22Rv1 (cell line): Measurements from ENCODE around the gene ARMC5.

Source experiments
- H3K27ac ChIP-seq: fragments of 450-650 bp; 2 replicates; pipeline ENCODE4 v1.5.1; 2017
- ZFX ChIP-seq: fragments of 450-650 bp; IDR thresholded peaks from 2 replicates; pipeline ENCODE4 v1.6.1; 2017; ENCODE audit warnings: antibody characterized with exemption, borderline replicate concordance
- TF ChIP-seq, protein P1 (sequence below): fragments of 450-650 bp; IDR thresholded peaks from 2 replicates; pipeline ENCODE4 v1.5.1; 2017; ENCODE audit warnings: mild to moderate bottlenecking

Gene ARMC5

DNA sequence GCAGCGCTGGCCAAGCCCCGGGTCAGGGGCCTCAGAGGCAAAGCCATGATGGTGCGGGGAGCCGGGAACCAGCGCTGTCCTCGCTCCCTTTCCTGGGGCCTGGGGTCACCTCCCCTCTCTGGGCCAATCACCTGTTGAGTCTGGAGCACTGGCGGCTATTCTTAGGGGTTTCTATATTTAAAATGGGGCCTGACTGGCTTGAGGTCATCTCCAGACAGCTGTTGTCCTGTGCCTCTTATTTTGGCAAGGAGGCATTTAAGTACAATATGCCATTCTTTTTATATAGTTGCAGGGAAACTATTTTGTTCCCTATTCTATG is 31.1 kb upstream of the ARMC5 start, which contains the start of gene COX6A2:
TSS of gene COX6A2 (minus strand) at position 82 of the 319 bp plus-strand sequence. CDS start at position 47, 35 bp downstream.
- TF ChIP-seq, protein P1, sequence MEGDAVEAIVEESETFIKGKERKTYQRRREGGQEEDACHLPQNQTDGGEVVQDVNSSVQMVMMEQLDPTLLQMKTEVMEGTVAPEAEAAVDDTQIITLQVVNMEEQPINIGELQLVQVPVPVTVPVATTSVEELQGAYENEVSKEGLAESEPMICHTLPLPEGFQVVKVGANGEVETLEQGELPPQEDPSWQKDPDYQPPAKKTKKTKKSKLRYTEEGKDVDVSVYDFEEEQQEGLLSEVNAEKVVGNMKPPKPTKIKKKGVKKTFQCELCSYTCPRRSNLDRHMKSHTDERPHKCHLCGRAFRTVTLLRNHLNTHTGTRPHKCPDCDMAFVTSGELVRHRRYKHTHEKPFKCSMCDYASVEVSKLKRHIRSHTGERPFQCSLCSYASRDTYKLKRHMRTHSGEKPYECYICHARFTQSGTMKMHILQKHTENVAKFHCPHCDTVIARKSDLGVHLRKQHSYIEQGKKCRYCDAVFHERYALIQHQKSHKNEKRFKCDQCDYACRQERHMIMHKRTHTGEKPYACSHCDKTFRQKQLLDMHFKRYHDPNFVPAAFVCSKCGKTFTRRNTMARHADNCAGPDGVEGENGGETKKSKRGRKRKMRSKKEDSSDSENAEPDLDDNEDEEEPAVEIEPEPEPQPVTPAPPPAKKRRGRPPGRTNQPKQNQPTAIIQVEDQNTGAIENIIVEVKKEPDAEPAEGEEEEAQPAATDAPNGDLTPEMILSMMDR, result no peak
- TF ChIP-seq ZFX, result no peak
- no peak within 1 kb of the TSS for H3K27ac ChIP-seq

DNA sequence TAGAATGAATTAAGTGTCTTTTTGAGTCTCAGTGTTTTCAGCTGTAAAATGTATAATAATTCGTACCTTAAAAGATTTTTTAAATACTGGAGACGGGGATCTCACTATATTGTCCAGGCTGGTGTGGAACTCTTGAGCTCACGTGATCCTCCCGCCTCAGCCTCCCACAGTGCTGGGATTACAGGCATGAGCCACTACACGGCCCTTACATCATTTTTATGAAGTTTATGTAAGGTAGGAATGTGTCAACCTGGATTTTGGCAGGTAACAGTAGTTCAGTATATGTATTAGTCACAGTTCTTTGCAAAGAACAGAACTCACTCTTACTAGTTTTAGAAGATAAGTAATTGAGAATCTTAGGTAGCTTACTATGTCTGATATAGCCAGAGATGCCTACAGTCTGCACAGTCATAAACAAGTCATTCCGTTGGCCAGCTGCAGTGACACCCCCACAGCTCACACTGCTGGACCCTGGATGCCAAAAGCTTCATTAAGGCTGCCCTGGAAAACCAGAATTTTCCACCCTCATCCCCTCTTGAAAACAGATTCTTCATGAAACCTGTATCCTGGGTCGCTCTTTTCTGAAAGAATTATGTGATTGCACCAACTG is 30.6 kb upstream of the ARMC5 start:
- H3K27ac ChIP-seq, result no peak overlapping the region
- no peak for TF ChIP-seq ZFX
- TF ChIP-seq, protein P1, result no peak

GRCh38 chr16:31429314-31429713 is 30.0 kb upstream of the ARMC5 start:
- H3K27ac ChIP-seq, result no peak overlapping the region
- TF ChIP-seq, protein P1, result no peak
- TF ChIP-seq ZFX, result no peak

- no peak overlapping the region for H3K27ac ChIP-seq
- no peak for TF ChIP-seq ZFX
- TF ChIP-seq, protein P1, result no peak
Measured at GRCh38 chr16:31429796-31430195, 29.5 kb upstream of the ARMC5 start.

DNA sequence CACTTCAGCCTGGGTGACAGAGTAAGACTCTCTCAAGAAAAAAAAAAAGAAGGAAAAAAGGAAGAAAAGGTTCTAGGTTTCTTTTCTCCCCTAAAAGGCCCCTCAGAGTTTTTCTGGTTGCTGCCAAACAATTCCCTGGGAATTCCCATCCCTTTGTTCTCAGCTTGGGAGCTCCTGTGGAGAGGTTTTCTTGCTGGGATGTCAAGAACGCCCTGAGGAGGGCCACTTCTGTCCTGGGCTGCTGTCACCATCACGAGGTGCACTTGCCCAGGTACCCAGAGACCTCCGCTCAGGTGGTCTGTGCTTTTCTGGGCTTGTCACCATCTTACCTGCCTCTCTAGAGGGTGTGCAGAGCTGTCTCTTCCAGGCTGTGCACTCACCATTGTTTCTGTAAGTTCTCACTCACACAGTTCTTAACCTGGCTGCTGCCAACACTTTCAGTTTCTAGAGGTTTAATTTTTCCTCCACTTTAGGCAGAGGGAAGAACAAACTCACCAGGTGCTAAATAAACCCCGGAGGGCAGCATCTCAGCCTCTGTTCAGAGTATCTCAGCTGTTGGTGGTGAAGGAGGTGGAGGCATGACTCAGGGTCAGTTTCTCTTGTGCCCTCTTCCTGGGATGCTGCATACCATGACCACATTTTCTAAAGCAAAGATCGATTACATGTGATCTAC is 28.8 kb upstream of the ARMC5 start:
- no peak for TF ChIP-seq ZFX
- TF ChIP-seq, protein P1, result no peak
- H3K27ac ChIP-seq, result no peak overlapping the region

DNA sequence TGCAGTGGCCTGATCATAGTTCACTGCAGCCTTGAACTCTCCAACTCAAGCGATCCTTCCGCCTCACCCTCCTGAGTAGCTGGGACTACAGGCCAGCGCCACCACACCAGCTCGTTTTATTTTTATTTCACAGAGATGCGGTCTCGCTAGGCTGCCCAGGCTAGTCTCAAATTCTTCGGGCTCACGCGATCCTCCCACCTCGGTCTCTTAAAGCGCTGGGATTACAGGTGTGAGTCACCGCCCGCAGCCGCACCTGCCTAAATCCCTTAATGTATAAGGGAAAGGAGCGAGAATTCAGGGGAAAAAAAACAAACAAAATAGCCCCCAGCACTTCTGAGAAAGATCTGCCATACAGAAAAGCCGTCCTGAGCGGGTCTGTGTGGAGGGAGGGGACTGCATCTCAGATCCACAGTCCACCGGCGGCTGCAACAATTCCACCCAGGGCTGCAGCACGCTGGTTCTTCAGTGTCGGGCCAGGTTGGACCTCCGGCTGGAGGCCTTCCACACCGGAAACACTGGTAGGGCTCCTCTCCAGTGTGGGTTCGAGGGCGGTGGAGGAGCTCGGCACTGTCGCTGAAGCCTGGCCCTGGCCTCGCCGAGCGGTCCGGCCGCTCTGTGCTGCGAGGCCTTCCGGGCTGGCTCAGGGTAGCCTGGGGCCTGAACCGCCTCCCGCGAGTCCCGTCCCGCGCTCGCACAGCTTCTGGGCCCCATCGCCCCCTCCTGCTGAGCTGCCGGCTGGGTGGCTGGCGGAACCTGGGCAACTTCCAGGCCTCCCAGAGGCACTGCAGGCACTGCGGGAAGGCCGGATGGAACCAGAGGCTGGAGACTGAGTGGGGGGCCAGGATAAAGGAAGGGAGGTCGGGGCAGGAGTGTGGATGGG is 23.7 kb upstream of the ARMC5 start:
- TF ChIP-seq ZFX, result no peak
- TF ChIP-seq, protein P1, result no peak
- no peak overlapping the region for H3K27ac ChIP-seq
